Ascending aorta (tissue), 2 donors: ENCODE data around the gene MAB21L2. TPM values are rescaled to one million over a fixed set of nuclear protein-coding genes. Genes with fewer than 3 reads are reported as not detected.
"Not testable (repeated sequence)": the region's sequence is repeated elsewhere in the genome, so short reads cannot be mapped to it uniquely, and the experiment has no call there.

ENCODE experiments used
- DNase-seq, 2 donors: peaks; one replicate each; pipeline ENCODE4 v3.0.0-alpha.2; 2019; ENCODE audit warnings: low spot score in 2 of 2
- H3K27ac ChIP-seq, 2 donors: fragments of 200-600 bp; sonication (generic); one replicate each; pipeline ENCODE4 v1.5.1; 2016 to 2017; ENCODE audit warnings: mild to moderate bottlenecking in 1 of 2
- H3K27me3 ChIP-seq: fragments of 200-600 bp; sonication (generic); one replicate; pipeline ENCODE4 v1.5.1; 2017
- H3K36me3 ChIP-seq, 2 donors: fragments of 200-600 bp; sonication (generic); one replicate each; pipeline ENCODE4 v1.5.1; 2016
- H3K4me1 ChIP-seq, 2 donors: fragments of 200-600 bp; sonication (generic); one replicate each; pipeline ENCODE4 v1.5.1; 2016 to 2017; ENCODE audit warnings: mild to moderate bottlenecking in 1 of 2
- H3K4me3 ChIP-seq, 2 donors: fragments of 200-600 bp; sonication (generic); one replicate each; pipeline ENCODE4 v1.5.1; 2016 to 2017; ENCODE audit warnings: mild to moderate bottlenecking in 1 of 2
- H3K9me3 ChIP-seq, 2 donors: fragments of 200-600 bp; sonication (generic); one replicate each; pipeline ENCODE4 v1.5.1; 2016
- intact Hi-C: fragments of 100-400 bp; cut with DNase I; formaldehyde crosslinking; loops from one replicate; pipeline ENCODE4 v1.15.1; 2023
- total RNA-seq: library from RNA; depleted of rRNA; stranded (reverse); fragments of >200 nt; gene quantifications from one replicate; pipeline ENCODE4 v1.1.0, GENCODE V29; 2016
- TF ChIP-seq, protein P1 (sequence below), 3 experiments: fragments of 200-600 bp in 2 of 3; fragments of 450-650 bp in 1 of 3; sonication (generic) in 2 of 3; IDR thresholded peaks; one replicate each; pipeline ENCODE4 v1.5.1; 2016 to 2019; ENCODE audit warnings: antibody characterized with exemption in 3 of 3, mild to moderate bottlenecking in 1 of 3, moderate library complexity in 1 of 3

The MAB21L2 gene
- total RNA-seq, 1 donor from 2014 or later, result not detected

DNA sequence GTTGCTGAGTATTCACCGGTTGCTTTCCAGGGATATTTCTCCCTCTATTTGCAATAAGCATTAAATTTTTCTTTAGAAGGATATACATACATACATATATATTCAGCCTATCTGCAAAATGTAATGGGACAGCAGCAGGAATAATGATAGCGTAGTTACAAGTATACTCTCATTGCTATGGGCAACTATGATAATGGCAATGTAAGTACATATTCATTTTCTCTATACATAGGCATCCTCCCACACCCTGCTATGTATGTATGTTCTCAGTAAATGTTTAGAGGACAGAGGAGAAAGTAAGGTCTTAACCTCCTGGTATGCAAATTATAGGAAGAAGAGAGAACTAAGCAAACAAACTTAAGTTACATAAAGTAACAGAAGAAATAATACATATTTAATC lies 19.7 kb upstream of the MAB21L2 start:
- no peaks in the 10 kb centered on the region for H3K4me1 ChIP-seq
- H3K4me3 ChIP-seq, result no peak overlapping the region
- H3K27me3 ChIP-seq, result no peaks in the 10 kb centered on the region
- no peaks in the 10 kb centered on the region for H3K36me3 ChIP-seq
- no peak overlapping the region for H3K27ac ChIP-seq
- TF ChIP-seq, protein P1, sequence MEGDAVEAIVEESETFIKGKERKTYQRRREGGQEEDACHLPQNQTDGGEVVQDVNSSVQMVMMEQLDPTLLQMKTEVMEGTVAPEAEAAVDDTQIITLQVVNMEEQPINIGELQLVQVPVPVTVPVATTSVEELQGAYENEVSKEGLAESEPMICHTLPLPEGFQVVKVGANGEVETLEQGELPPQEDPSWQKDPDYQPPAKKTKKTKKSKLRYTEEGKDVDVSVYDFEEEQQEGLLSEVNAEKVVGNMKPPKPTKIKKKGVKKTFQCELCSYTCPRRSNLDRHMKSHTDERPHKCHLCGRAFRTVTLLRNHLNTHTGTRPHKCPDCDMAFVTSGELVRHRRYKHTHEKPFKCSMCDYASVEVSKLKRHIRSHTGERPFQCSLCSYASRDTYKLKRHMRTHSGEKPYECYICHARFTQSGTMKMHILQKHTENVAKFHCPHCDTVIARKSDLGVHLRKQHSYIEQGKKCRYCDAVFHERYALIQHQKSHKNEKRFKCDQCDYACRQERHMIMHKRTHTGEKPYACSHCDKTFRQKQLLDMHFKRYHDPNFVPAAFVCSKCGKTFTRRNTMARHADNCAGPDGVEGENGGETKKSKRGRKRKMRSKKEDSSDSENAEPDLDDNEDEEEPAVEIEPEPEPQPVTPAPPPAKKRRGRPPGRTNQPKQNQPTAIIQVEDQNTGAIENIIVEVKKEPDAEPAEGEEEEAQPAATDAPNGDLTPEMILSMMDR (IDR thresholded peaks at IDR 0.05), result no peak
- no peak for DNase-seq
- intact Hi-C loops, result no loop called here
- no peaks in the 10 kb centered on the region for H3K9me3 ChIP-seq

DNA sequence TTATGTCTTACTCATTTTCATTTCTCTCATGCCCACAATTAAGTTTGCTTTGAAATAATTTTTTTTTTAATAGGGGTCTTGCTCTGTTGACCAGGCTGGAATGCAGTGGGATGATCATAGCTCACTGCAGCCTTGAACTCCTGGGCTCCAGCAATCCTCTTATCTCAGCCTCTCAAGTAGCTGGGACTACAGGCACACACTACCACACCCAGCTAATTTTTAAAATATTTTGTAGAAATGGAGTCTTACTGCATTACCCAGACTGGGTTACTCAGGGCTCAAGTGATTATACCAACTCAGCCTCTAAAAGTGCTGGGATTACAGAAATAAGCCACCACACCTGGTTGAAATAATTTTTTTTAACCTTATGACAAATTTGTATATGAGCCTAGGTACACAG lies 19.2 kb upstream of the MAB21L2 start:
- DNase-seq, result no peak
- intact Hi-C loops, result no loop called here

DNA sequence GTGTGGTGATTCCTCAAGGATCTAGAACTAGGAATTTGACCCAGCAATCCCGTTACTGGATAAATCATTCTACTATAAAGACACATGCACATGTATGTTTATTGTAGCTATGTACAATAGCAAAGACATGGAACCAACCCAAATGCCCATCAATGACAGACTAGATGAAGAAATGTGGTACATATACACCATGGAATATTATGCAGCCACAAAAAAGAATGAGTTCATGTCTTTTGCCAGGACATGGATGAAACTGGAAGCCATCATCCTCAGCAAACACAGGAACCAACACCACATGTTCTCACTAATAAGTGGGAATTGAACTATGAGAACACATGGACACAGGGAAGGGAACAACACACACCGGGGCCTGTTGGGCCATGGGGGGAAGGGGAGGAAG lies 17.0 kb upstream of the MAB21L2 start:
- DNase-seq, intact Hi-C loops, H3K36me3 ChIP-seq, H3K4me1 ChIP-seq, H3K9me3 ChIP-seq, H3K4me3 ChIP-seq, H3K27ac ChIP-seq, H3K27me3 ChIP-seq: not testable (repeated sequence)

More for the DNA sequence above, 19.2 kb upstream of the MAB21L2 start:
- Histone ChIP-seq H3K9me3 (no peaks in the 10 kb centered on the region), H3K36me3 (no peaks in the 10 kb centered on the region), H3K27me3 (no peaks in the 10 kb centered on the region), H3K4me1 (no peaks in the 10 kb centered on the region), H3K4me3 (no peak overlapping the region), H3K27ac (no peak overlapping the region)
- TF ChIP-seq, protein P1 (IDR thresholded peaks at IDR 0.05), result no peak

DNA sequence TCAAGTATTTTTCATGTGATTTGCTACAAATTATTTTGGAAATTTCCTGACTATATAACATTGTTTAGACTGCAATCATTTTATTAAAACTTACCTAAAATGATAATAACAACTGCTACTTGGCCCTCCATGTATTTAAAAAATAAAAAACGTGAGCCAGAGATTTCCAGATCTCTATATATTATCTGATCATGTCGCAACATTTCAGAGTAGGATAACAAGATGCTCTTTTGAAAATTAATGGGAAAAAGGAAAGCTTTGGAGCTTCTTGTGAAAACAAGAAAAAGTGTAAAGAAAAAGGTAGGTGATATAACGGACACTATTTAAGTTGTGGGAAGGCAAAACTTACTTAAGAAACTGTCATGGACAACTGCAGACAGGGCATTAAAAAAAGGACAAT lies 14.9 kb upstream of the MAB21L2 start:
- TF ChIP-seq, protein P1 (IDR thresholded peaks at IDR 0.05), result no peak
- intact Hi-C loops, result no loop called here
- Histone ChIP-seq H3K4me3 (no peak overlapping the region), H3K27ac (no peak overlapping the region), H3K36me3 (peaks cover 0 to 3% of the 10 kb centered on the region in 2 donors), H3K4me1 (no peaks in the 10 kb centered on the region), H3K9me3 (no peaks in the 10 kb centered on the region), H3K27me3 (no peaks in the 10 kb centered on the region)
- DNase-seq, result no peak

DNA sequence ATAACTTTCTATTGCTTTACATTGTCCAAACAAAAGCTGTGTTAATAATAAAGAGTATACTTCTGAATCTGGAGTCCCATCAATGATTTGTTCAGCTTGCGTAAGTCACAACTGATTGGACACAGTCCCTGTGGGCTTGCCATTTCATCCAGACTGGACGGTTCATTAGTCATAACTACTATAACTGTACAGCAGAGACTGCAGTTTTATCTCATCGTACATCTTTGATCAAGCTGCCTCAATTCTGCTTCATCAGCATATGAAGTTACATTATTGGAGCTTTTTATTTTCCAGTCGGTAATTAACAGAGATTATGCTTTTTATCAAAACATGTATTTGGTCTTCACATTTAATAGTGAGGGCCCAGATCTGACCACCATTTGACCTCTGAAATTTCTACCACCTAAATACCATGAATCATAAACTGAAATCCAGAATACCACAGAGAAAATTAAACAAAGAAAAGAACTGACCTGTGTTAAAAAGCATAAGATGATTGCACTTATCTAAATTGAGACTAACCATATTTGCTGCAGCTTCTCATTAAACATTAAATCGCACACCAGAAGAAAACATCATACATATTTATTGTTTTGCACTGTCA lies 12.5 kb upstream of the MAB21L2 start:
- TF ChIP-seq, protein P1 (IDR thresholded peaks at IDR 0.05), result no peak
- peaks cover 0 to 3% of the 10 kb centered on the region in 2 donors for H3K36me3 ChIP-seq
- intact Hi-C loops, result no loop called here
- no peaks in the 10 kb centered on the region for H3K4me1 ChIP-seq
- H3K27ac ChIP-seq, result no peak overlapping the region
- no peaks in the 10 kb centered on the region for H3K27me3 ChIP-seq
- no peak for DNase-seq
- H3K4me3 ChIP-seq, result no peak overlapping the region
- H3K9me3 ChIP-seq, result no peaks in the 10 kb centered on the region

DNA sequence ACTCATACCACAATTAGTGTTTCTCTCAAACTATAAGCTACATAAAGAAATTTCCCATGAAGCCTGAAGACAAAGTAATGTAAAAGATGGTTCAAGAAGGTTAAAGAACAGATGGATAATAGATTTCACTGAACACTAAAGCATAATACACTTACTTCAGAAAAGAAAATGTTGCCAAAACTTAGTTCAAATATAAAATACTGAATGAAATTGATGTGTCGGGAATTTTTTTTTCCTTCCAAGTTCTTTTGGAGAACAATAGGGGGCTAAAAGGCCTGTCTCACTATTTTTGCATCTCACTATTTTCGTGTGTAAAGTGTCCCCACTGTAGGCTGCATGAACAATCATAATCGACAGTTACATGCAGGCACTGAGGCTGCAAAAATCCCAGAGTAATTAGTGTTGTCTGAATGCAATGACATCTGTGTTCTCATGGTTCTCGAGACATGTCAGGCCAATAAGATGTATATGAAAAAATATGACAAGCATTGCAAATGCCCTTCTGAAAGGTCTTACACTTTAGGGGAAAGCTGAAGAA lies 11.9 kb upstream of the MAB21L2 start:
- DNase-seq, result no peak
- H3K36me3 ChIP-seq, result peaks cover 0 to 3% of the 10 kb centered on the region in 2 donors
- TF ChIP-seq, protein P1 (IDR thresholded peaks at IDR 0.05), result no peak
- no peaks in the 10 kb centered on the region for H3K27me3 ChIP-seq
- no peak overlapping the region for H3K4me3 ChIP-seq
- no peaks in the 10 kb centered on the region for H3K4me1 ChIP-seq
- no peak overlapping the region for H3K27ac ChIP-seq
- H3K9me3 ChIP-seq, result no peaks in the 10 kb centered on the region
- intact Hi-C loops, result no loop called here
